DMS 273 (cell line): ENCODE results near the gene AGBL4.
A peak's percentile ranks its signal among the peaks of the same experiment; 100 is the strongest.
"Not testable (repeated sequence)": the region's sequence is repeated elsewhere in the genome, so short reads cannot be mapped to it uniquely, and the experiment has no call there.

ENCODE experiments used
- DNase-seq: peaks from one replicate; lab custom pipeline; 2025; ENCODE audit not compliant: unreplicated experiment; lab: John Stamatoyannopoulos, UW

Gene AGBL4

DNA sequence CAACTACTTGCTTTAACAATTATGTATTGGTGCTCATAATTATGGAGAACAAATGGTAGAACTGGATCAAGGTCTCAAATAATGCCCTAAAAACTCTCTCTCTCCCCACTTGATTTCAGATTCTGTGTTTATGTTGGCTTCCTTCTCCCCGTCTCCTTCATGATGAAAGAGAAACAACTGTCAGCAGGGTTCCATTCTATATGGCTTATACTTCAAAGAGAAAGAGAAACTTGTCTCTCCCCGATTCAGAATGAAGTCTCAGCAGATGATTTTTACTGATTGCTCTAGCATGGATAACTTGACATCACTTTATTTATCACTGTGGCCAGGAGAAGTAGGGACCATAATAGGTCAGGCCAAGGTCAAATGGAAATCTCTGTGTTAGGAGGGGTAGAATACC lies 575.6 kb downstream of the AGBL4 start:
- no peak for DNase-seq

DNA sequence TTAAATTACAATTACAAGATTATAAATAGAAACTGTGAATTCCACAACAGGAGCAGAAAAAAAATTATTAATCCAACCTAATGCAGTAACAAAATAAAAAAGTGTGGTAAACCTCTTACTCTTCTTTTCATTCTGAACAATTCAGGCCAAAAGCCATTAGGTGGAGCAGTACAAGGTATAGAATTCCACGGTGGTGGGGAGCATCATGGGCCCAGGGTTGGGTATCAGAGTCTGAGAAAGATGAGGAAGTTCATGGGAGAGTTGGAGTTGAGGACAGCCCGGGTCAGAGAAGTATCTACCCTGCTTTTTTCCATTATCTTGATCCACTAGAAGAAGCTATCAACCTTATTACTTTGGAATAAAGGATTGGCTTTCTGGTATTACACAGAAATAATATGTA lies 586.9 kb downstream of the AGBL4 start:
- DNase-seq: no peak

DNA sequence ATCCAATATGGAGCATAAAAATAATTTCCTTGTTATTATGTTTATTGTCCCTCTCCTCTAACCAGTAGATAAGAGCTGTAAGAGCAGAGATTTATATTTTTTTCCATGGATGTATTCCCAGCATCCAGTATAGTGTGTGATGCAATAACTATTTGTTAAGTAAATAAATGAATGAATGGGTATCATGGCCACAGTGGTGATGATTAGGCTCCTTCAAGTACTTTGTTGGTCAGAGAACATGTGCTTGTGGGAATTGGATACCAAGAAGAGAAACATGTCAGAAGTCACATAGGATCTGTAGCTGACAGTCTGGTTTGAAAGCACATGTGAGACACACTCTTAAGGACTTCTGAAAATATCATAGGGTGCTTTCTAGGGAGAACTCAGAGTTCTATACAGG lies 588.5 kb downstream of the AGBL4 start:
- DNase-seq: no peak

DNA sequence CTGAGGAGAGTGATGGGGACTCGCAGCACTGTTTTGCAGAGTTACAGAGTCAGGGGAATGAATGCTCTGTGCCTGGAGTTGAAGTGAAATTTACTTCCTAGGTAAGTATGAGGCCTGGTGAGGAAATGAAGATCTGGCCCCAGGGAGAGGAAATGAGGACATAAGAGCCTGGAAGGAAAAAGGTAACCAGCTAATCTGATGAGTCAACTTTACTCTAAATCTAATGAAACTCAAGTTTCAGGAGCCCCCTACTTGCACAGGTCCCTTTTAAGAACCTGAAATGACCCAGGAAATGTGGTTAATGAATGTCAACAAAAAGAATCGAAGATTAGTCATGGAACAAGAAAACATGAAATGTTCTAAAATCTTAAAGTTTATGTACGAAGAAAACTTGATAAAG lies 599.0 kb downstream of the AGBL4 start:
- no peak for DNase-seq

DNA sequence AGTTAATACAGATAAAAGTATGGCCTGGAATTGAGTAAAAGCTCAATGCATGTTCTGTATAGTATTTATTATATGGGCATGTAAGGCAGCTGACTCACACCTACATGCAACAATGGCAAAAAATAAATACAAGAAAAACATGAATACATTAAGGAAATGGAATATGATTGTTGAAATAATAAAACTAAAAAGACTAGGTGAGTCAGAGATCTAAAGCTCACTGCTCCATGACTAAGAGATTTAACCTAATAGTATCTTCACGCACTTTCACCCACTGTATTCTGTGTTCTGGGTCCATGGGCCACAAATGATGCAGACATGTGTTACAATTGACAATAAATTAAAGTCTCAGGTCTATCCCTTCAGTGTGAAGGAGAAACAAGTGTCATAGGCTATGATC lies 607.0 kb downstream of the AGBL4 start:
- no peak for DNase-seq

DNA sequence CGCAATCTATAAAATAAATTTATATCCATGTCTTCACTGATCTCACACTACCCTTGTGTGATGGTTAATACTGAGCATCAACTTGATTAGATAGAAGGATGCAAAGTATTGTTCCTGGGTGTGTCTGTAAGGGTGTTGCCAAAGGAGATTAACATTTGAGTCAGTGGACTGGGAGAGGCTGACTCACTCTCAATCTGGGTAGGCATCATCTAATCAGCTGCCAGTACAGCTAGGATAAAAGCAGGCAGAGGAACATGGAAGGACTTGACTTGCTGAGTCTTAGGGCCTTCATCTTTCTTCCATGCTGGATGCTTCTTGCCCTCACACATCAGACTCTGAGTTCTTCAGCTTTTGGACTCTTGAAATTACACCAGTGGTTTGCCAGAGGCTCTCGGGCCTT lies 615.4 kb downstream of the AGBL4 start:
- DNase-seq: no peak

DNA sequence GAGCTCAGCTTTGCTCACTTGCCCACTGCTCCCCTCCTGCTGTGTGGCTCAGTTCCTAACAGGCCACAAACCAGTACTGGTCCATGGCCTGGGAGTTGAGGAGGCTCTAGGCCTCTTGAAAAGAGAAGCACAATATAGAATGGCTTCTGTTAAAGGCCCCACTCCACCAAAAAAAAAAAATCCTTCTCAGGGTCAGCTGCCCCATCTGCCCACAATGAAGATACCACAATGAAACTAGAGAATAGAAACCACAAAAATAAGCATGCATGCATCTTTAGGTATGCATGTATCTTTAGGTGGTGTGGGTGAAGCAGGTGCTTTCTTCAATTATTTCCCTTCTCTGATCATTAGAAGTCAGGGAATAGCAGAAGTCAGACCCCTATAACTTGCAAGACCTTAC lies 626.7 kb downstream of the AGBL4 start:
- no peak for DNase-seq

DNA sequence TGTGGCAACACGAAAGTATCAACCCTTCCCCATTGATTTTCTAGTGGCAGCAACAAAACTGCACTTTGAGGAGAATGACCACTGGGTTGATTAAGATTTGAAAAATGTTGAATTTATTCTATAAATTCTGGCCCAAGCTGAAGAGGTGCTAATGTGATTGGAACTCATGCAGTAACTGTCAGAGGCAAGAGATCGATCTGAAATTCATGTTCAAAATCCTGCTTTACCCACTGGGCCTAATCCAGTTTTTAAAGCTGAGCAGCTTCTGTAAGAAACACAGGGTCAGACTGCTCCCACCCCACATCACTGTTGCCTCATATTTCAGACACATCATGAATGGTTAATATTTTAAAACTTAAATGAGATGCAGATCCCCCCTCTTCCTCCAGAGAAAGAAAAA lies 629.6 kb downstream of the AGBL4 start:
- no peak for DNase-seq

DNA sequence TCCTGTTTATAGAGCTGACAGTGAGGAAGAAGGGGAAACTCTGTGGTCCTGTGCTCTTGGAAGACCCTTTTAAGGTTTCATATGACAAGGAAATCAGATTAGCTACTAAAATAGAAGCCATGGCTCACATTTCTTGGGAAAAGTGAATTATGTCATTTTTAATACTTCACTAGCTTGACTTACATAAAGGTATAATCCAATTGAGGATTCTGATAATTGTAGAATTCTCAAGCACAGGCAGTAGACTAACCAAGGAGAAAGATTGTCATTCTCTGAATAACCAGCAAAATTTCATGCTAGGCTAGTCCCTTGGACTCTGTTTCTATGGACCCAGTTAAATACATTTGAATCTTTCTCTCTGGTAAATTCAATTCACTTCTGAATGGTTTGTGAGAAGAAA lies 634.1 kb downstream of the AGBL4 start:
- DNase-seq: no peak

DNA sequence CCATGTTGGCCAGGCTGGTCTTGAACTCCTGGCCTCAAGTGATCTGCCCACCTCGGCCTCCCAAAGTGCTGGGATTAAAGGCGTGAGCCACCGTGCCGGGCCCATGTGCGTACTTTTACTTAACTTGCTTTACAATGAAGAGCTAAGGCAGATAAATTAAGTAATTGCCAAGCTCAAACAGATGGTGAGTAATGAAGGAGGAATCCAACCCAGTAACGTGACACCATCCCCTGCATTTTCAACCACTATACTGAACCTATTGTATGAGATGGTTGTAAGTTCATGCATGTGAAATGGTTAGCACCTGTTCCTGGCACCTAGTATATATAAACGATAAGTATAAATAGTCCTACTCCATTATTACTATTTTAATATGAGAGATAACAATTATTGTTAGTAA lies 659.1 kb downstream of the AGBL4 start:
- DNase-seq: peak; percentile 81

DNA sequence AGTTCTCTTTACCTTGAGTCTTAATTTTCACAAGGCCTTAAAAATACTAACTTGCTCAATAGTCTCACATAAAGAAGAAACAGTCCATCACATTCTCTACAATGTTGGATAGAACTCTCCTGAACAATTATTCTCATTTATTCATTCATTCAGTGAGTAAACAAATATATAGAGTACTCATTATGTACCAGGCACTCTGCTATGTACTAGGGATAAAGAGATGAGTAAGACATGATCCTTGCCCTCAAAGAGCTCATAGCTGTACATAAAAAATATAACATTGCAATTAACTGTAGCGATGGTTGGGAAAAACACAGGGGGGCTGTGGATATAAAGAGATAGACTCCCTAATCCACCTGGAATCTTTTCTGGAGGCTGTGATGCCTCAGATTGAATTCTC lies 660.1 kb downstream of the AGBL4 start:
- no peak for DNase-seq

DNA sequence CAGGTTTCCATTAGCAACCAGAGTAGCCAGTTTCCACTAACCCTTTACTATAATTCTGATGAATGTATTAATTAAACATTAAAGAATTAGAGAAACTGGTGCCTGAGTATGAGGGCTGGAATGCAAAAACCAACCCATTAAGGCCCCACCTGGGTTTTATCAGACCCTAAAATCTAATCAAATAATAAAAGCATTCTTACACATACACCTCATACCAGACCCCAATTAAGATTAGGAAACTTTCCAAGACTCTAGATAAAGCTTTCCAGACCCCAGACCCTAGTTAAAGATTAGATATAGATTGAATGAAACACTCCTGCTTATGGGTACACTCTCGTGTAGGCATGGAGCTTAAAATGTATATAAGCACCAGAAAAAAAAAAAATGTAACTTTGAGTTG lies 665.7 kb downstream of the AGBL4 start:
- DNase-seq: no peak

DNA sequence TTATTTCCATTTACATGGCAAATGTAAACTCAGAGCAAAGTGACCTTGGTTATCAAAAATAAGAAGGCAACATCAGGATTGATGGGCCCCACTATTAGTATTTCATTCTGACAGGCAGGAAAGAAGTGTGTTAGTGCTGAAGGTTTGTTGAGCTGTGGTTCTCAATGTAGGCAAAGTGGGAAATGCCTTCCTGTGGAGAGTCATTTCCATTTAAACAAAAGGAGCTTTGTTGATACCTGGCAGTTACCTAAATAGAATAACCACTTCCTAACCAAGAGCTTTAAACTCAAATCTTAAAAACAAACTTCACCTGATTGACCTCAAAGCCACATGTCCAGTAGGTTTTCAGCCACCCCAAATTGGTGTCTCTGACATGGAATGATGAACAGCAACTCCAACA lies 667.2 kb downstream of the AGBL4 start:
- no peak for DNase-seq

DNA sequence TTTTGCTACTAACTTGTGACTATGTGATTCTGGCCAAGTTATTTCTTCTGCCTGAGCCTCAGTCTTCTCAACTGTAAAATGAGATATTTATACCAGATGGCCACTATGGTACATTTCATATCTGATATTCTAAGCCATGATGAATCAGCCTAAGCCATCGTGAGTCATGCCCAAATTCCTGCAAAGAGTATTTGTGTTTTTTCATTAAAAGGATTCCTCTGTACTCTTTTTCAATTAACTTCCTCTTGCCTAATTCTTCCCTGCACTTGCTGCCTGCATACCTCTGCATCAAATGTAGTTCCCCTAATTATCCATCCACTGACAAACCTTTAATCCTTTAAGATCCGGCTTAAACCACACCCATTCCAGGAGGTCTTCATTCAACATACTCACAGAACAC lies 672.0 kb downstream of the AGBL4 start:
- DNase-seq: no peak

DNA sequence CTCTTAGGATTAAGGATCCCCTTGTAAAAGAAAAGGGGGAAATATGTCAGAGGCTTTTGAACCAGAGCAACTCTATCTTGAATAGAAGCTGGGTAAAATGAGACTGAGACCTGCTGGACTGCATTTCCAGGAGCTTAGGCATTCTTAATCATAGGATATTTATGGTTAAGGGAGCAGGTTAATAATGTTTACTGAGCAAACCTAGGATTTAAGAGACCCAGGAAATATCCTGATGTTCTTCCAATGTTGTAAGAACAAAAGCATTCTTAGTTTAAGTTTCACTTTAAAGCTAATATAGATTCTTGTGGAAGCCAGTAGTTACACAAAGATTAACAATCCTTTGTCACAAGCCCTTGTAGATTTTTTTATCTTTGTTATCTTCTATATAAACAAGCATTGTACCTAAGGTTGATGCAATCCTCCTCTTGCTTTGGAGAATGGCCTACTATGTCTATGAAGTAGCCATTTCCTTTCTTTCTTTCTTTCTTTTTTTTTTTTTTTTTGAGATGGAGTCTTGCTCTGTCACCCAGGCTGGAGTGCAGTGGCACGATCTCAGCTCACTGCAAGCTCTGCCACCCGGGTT lies 676.9 kb downstream of the AGBL4 start:
- no peak for DNase-seq

DNA sequence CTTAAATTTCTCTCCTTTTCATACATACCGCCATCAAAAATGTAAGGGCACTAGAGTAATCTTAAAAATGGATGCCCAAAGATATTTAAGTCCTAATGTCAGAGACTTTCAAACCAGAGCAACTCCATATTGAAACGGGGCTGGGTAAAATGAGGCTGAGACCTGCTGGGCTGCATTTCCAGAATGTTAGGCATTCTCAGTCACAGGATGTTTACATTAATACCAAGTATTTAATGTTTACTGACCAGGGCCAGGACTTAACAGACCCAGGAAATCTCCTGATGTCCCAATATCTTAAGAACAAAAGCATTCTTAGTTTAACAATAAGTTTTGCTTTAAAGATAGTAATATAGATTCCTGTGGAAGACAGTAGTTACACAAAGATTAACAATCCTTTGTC lies 683.2 kb downstream of the AGBL4 start:
- DNase-seq: no peak

DNA sequence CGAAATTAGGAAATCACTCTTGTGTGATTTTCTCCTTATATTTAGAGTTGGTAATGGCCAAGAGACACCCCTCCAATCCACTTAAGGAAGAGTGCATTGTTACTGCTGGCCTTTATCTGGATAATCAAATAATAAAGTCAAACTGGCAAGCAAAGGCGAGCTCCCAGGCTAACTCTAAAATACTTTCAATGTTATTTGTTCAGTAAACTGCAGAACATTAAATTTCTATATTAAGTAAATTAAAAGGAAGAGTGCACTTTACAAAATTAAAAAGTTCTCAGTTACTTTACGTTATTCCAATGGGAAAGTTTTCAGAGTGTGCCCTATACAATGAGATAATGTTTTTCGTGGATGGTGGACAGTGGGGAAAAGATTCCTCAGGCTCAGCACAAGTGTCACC lies 684.7 kb downstream of the AGBL4 start:
- no peak for DNase-seq

DNA sequence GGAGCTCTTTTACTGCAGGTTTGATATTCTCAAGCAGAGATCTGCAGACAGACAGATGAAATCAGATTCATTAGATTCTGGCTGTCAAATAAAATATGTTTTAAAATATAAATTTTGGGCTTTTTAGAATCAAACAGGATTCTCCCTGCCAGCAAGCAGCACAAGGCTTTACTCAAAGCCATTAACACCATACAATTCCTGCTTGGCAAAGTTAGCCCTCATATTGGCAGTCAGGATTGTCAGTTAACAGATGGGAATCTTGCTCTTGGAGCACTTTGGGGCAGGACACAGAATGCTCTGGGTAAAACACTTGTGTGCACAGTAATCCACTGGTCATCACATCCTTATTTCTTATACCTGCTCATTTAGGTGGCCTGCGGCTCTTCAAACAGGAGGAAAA lies 686.5 kb downstream of the AGBL4 start:
- no peak for DNase-seq

DNA sequence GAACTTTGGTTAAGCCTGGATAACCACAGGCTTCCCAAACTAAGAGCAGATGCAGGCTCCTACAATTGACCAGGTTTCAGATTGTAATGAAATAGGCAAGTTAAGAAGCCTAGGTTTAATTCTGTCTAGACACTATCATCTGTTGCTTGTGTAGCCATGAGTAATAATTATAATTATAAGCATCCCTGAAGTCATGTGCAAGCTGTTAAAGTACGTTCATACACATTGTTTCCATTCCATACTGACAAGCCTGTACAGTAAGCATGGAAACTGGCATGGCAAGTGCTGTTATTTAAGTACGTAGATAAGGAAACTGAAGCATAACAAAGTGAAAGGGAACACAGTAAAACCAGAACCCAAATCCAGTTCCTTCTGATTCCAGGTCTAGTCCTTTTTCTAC lies 689.8 kb downstream of the AGBL4 start:
- DNase-seq: peak; percentile 10

DNA sequence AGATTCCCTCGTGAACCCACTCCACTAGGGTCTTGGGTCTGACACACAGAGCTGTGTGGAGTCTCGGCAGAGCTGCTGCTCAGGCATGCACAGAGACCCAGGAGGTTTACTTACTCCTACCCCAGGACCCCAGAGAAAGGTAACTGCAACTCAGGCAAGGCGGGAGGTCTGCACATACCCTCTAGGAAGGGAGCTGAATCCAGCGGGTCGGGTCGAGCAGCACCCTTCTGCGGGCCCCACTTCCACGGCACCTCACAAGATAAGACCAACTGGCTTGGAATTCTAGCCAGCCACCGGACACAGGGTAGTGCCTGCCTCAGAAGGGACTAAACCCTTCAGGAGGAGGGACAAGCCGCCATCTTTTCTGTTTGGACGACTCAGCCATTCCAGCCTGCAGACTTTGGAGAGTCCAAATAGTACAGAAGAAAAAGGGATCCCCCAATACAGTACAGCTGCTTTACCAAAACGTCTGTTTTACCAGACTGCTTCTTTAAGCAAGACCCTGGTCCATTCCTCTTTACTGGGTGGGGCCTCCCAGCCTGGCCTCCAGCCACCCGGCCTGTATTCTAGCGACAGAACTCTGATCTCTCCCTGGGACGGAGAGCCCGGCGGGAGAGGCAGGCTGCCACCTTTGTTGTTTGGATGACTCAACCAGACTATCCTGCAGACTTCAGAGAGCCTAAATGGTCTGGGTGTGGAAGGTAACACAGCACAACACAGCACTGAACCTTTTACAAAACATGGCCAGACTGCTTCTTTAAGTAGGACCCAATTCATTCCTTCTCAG lies 692.5 kb downstream of the AGBL4 start:
- DNase-seq: no peak

DNA sequence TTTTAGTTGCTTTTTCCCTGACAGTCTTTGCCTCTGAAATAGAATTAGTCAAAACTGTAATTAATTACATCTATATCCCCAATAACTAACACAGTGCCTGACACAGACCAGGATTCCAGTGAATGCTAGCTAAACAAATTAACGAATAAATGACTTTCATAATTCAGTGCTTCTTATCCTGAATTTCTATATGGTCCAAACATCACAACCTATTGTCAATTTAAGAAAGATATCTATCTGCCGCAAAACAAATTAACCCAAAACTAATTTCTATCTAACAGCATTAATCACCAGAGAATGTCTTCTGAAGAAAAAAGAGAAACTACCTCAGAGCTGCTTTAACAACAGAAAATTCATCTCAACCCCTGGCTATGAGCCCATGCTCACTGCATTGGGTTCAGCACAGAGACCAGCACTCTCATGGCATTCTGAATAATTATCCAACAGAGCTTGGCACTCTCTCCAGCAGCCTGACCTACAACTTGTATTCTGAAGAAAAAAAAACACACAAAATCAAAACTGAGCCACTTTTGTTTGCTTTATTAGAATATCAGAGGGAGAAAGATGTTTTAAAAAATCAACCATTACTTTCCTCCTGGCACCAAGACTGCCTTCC lies 699.7 kb downstream of the AGBL4 start:
- no peak for DNase-seq

DNA sequence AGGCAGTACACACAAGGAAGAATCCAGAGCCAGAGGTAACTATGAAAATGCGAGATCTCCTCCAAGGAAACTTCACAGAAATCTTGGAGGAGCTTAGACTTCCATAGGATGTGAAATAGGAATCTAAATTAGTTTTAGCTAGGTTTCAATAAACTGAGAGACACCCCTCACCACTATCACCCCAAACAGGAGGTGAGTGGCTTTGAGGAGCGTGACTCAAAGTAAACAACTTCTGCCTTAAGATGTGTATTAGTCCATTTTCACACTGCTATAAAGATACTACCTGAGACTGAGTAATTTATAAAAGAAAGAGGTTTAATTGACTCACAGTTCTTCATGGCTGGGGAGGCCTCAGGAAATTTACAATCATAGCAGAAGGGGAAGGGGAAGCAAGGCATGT lies 703.3 kb downstream of the AGBL4 start:
- not testable (repeated sequence) for DNase-seq
